Mesenchymal stem cell (in vitro differentiated cells and primary cell): Measurements from ENCODE around the gene TDRD9.
"Not testable (repeated sequence)": the region's sequence is repeated elsewhere in the genome, so short reads cannot be mapped to it uniquely, and the experiment has no call there.

ENCODE experiments used
- DNase-seq: peaks from one replicate; pipeline ENCODE4 v3.0.0-alpha.2; 2013
- H2AFZ ChIP-seq: one replicate; pipeline ENCODE4 v1.6.1; 2013; ENCODE audit warnings: low read depth, mild to moderate bottlenecking, control low read depth, inconsistent platforms, low read length, moderate library complexity
- H2AK5ac ChIP-seq: 2 replicates; pipeline ENCODE4 v1.6.1; 2013; ENCODE audit warnings: low read length, moderate library complexity, mild to moderate bottlenecking, inconsistent platforms; ENCODE audit not compliant: severe bottlenecking
- H2BK120ac ChIP-seq: one replicate; pipeline ENCODE4 v1.6.1; 2013; ENCODE audit warnings: low read depth, mild to moderate bottlenecking, inconsistent platforms, low read length, moderate library complexity
- H2BK12ac ChIP-seq, 2 experiments: one replicate each; pipeline ENCODE4 v1.6.1; 2013; ENCODE audit warnings: inconsistent platforms in 2 of 2, low read length in 2 of 2, mild to moderate bottlenecking in 2 of 2, moderate library complexity in 2 of 2, control low read depth in 1 of 2
- H2BK15ac ChIP-seq: one replicate; pipeline ENCODE4 v1.6.1; 2013; ENCODE audit warnings: mild to moderate bottlenecking, low read depth, inconsistent platforms; ENCODE audit not compliant: poor library complexity, severe bottlenecking
- H2BK5ac ChIP-seq: 2 replicates; pipeline ENCODE4 v1.6.1; 2013; ENCODE audit warnings: low read depth, mild to moderate bottlenecking, low read length, control low read depth, inconsistent platforms; ENCODE audit not compliant: poor library complexity, severe bottlenecking
- H3K14ac ChIP-seq, 2 experiments: one replicate each; pipeline ENCODE4 v1.6.1; 2013; ENCODE audit warnings: inconsistent platforms in 2 of 2, low read length in 2 of 2, control low read depth in 1 of 2, mild to moderate bottlenecking in 1 of 2, moderate library complexity in 1 of 2
- H3K18ac ChIP-seq, 2 experiments: one replicate each; pipeline ENCODE4 v1.6.1; 2013; ENCODE audit warnings: inconsistent platforms in 2 of 2, low read length in 2 of 2, control low read depth in 1 of 2, low read depth in 1 of 2, mild to moderate bottlenecking in 1 of 2
- H3K23ac ChIP-seq, 2 experiments: one replicate each; pipeline ENCODE4 v1.6.1; 2013; ENCODE audit warnings: inconsistent platforms in 2 of 2, low read length in 2 of 2, mild to moderate bottlenecking in 2 of 2, moderate library complexity in 2 of 2, control low read depth in 1 of 2
- H3K27ac ChIP-seq: 2 replicates; pipeline ENCODE4 v1.5.1; 2013; ENCODE audit warnings: mild to moderate bottlenecking, moderate library complexity, low read length, control low read depth, inconsistent platforms; ENCODE audit not compliant: poor library complexity, severe bottlenecking
- H3K27me3 ChIP-seq, 2 experiments: 2 replicates each; pipeline versions ENCODE4 v1.6.1 to v1.7.0; 2013; ENCODE audit warnings: low read length in 2 of 2, mild to moderate bottlenecking in 2 of 2, moderate library complexity in 2 of 2, control low read depth in 1 of 2, inconsistent platforms in 1 of 2; ENCODE audit not compliant: control insufficient read depth in 1 of 2, insufficient read depth in 1 of 2
- H3K36me3 ChIP-seq, 2 experiments: 2 replicates each; pipeline versions ENCODE4 v1.6.1 to v1.7.0; 2013; ENCODE audit warnings: low read length in 2 of 2, control low read depth in 1 of 2, inconsistent platforms in 1 of 2, low read depth in 1 of 2, mild to moderate bottlenecking in 1 of 2; ENCODE audit not compliant: insufficient read depth in 2 of 2, control insufficient read depth in 1 of 2
- H3K4ac ChIP-seq, 2 experiments: one replicate each; pipeline ENCODE4 v1.6.1; 2013; ENCODE audit warnings: inconsistent platforms in 2 of 2, low read length in 2 of 2, mild to moderate bottlenecking in 2 of 2, moderate library complexity in 2 of 2, control low read depth in 1 of 2, low read depth in 1 of 2
- H3K4me1 ChIP-seq: 2 replicates; pipeline ENCODE4 v1.6.1; 2013; ENCODE audit warnings: low read depth, low read length, control low read depth; ENCODE audit not compliant: control insufficient read depth, insufficient read depth
- H3K4me2 ChIP-seq: 2 replicates; pipeline ENCODE4 v1.6.1; 2013; ENCODE audit warnings: low read length, mild to moderate bottlenecking, inconsistent platforms; ENCODE audit not compliant: poor library complexity, severe bottlenecking
- H3K4me3 ChIP-seq, 2 experiments: 2 replicates each; pipeline versions ENCODE4 v1.5.1 to v1.7.0; 2013; ENCODE audit warnings: low read length in 2 of 2, mild to moderate bottlenecking in 2 of 2, control low read depth in 1 of 2, low read depth in 1 of 2; ENCODE audit not compliant: insufficient read depth in 1 of 2
- H3K79me1 ChIP-seq: replicated peaks from 2 replicates; pipeline ENCODE4 v1.6.1; 2013; ENCODE audit warnings: mild to moderate bottlenecking, control low read depth, low read length, inconsistent platforms; ENCODE audit not compliant: poor library complexity, severe bottlenecking
- H3K9ac ChIP-seq: 2 replicates; pipeline ENCODE4 v1.7.0; 2013; ENCODE audit warnings: mild to moderate bottlenecking, low read length, moderate library complexity
- H3K9me3 ChIP-seq: 2 replicates; pipeline ENCODE4 v1.7.0; 2013; ENCODE audit warnings: mild to moderate bottlenecking, low read length; ENCODE audit not compliant: control insufficient read depth
- H4K8ac ChIP-seq: one replicate; pipeline ENCODE4 v1.6.1; 2013; ENCODE audit warnings: inconsistent platforms, mild to moderate bottlenecking, low read length, moderate library complexity
- H4K91ac ChIP-seq: one replicate; pipeline ENCODE4 v1.6.1; 2013; ENCODE audit warnings: mild to moderate bottlenecking, low read length, inconsistent platforms
- WGBS: methylation state at CpG from one replicate; pipeline ENCODE4 v1.1.7; 2013; ENCODE audit warnings: mixed read lengths; 5-methylcytosine and 5-hydroxymethylcytosine counted together

TDRD9 gene

GRCh38 chr14:103887170-103887501, 41.1 kb upstream of the TDRD9 start:
- Histone ChIP-seq H2AK5ac (no peak overlapping the region), H4K91ac (no peak overlapping the region), H3K4me1 (peaks cover 30% of the 10 kb centered on the region), H3K4me3 (no peak overlapping the region), H3K9ac (no peak overlapping the region), H4K8ac (no peak overlapping the region), H3K23ac (no peak overlapping the region), H3K9me3 (no peaks in the 10 kb centered on the region), H3K4ac (no peak overlapping the region), H3K27me3 (peaks cover 21 to 44% of the 10 kb centered on the region in 2 experiments), H3K4me2 (no peak overlapping the region), H3K36me3 (no peaks in the 10 kb centered on the region), H2BK15ac (no peak overlapping the region), H3K18ac (no peak overlapping the region), H2BK120ac (no peak overlapping the region), H3K27ac (no peak overlapping the region), H3K14ac (no peak overlapping the region), H2BK12ac (no peak overlapping the region), H3K79me1 (no peaks in the 10 kb centered on the region), H2AFZ (no peak overlapping the region), H2BK5ac (no peak overlapping the region)
- no peak for DNase-seq
- WGBS: 81% methylated on average over 5 of the region's 6 CpGs

GRCh38 chr14:103887557-103888115, 40.6 kb upstream of the TDRD9 start:
- no peak overlapping the region for H3K4ac ChIP-seq
- H2AFZ ChIP-seq: no peak overlapping the region
- no peak for DNase-seq
- no peaks in the 10 kb centered on the region for H3K9me3 ChIP-seq
- no peak overlapping the region for H3K23ac ChIP-seq
- no peak overlapping the region for H2BK120ac ChIP-seq
- no peak overlapping the region for H2BK5ac ChIP-seq
- H3K14ac ChIP-seq: no peak overlapping the region
- no peak overlapping the region for H3K4me3 ChIP-seq
- no peak overlapping the region for H3K18ac ChIP-seq
- 89% methylated on average over 8 of the region's 10 CpGs for WGBS
- no peak overlapping the region for H4K91ac ChIP-seq
- no peaks in the 10 kb centered on the region for H3K79me1 ChIP-seq
- H3K27ac ChIP-seq: no peak overlapping the region
- H3K36me3 ChIP-seq: no peaks in the 10 kb centered on the region
- no peak overlapping the region for H3K4me2 ChIP-seq
- no peak overlapping the region for H2BK15ac ChIP-seq
- no peak overlapping the region for H2BK12ac ChIP-seq
- peaks cover 30% of the 10 kb centered on the region for H3K4me1 ChIP-seq
- no peak overlapping the region for H3K9ac ChIP-seq
- H2AK5ac ChIP-seq: no peak overlapping the region
- peaks cover 21 to 39% of the 10 kb centered on the region in 2 experiments for H3K27me3 ChIP-seq
- no peak overlapping the region for H4K8ac ChIP-seq

GRCh38 chr14:103889002-103889312, 39.3 kb upstream of the TDRD9 start:
- H4K8ac ChIP-seq, H2AK5ac ChIP-seq, H3K18ac ChIP-seq, H3K9me3 ChIP-seq, H2BK5ac ChIP-seq, H2BK12ac ChIP-seq, H3K79me1 ChIP-seq, H3K27ac ChIP-seq, H3K4ac ChIP-seq, H4K91ac ChIP-seq, H3K23ac ChIP-seq, H3K36me3 ChIP-seq, H2BK120ac ChIP-seq, H2AFZ ChIP-seq, H3K4me2 ChIP-seq, DNase-seq, H3K9ac ChIP-seq, H3K14ac ChIP-seq, H3K4me3 ChIP-seq, H2BK15ac ChIP-seq: not testable (repeated sequence)
- Histone ChIP-seq H3K4me1 (peaks cover 21% of the 10 kb centered on the region), H3K27me3 (peaks cover 16 to 33% of the 10 kb centered on the region in 2 experiments)
- 88% methylated on average over 7 of the region's 8 CpGs for WGBS

- Histone ChIP-seq H3K27ac (no peak overlapping the region), H3K4ac (no peak overlapping the region), H2AK5ac (no peak overlapping the region), H3K4me2 (no peak overlapping the region), H2BK120ac (no peak overlapping the region), H3K18ac (no peak overlapping the region), H4K8ac (no peak overlapping the region), H3K4me3 (no peak overlapping the region), H2BK5ac (no peak overlapping the region), H4K91ac (no peak overlapping the region), H3K36me3 (no peaks in the 10 kb centered on the region), H3K14ac (no peak overlapping the region), H3K23ac (no peak overlapping the region), H3K9ac (no peak overlapping the region), H3K4me1 (peaks cover 21% of the 10 kb centered on the region), H2BK12ac (no peak overlapping the region), H2AFZ (no peak overlapping the region), H3K9me3 (no peaks in the 10 kb centered on the region), H2BK15ac (no peak overlapping the region), H3K27me3 (peaks cover 16 to 33% of the 10 kb centered on the region in 2 experiments), H3K79me1 (no peaks in the 10 kb centered on the region)
- WGBS: 84% methylated on average over 31 of the region's 31 CpGs
- no peak for DNase-seq
These were observed 38.8 kb upstream of the TDRD9 start for GRCh38 chr14:103889313-103890051.
